ENCODE measurements around the gene ZRANB3.

Gene ZRANB3

GRCh38 chr2:135103843-135104242 lies 427.2 kb downstream of the ZRANB3 start:
- TF ChIP-seq, protein P1, sequence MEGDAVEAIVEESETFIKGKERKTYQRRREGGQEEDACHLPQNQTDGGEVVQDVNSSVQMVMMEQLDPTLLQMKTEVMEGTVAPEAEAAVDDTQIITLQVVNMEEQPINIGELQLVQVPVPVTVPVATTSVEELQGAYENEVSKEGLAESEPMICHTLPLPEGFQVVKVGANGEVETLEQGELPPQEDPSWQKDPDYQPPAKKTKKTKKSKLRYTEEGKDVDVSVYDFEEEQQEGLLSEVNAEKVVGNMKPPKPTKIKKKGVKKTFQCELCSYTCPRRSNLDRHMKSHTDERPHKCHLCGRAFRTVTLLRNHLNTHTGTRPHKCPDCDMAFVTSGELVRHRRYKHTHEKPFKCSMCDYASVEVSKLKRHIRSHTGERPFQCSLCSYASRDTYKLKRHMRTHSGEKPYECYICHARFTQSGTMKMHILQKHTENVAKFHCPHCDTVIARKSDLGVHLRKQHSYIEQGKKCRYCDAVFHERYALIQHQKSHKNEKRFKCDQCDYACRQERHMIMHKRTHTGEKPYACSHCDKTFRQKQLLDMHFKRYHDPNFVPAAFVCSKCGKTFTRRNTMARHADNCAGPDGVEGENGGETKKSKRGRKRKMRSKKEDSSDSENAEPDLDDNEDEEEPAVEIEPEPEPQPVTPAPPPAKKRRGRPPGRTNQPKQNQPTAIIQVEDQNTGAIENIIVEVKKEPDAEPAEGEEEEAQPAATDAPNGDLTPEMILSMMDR (IDR thresholded peaks at IDR 0.05; ENCODE audit: borderline replicate concordance, control extremely low read depth, extremely low read depth, insufficient read depth, missing control alignments): no peak
- DNase-seq (ENCODE audit: low spot score): no peak
- in situ Hi-C loops (cut with MboI; ENCODE audit: low sequenced_read_pairs, unreplicated experiment): no loop called here

DNA sequence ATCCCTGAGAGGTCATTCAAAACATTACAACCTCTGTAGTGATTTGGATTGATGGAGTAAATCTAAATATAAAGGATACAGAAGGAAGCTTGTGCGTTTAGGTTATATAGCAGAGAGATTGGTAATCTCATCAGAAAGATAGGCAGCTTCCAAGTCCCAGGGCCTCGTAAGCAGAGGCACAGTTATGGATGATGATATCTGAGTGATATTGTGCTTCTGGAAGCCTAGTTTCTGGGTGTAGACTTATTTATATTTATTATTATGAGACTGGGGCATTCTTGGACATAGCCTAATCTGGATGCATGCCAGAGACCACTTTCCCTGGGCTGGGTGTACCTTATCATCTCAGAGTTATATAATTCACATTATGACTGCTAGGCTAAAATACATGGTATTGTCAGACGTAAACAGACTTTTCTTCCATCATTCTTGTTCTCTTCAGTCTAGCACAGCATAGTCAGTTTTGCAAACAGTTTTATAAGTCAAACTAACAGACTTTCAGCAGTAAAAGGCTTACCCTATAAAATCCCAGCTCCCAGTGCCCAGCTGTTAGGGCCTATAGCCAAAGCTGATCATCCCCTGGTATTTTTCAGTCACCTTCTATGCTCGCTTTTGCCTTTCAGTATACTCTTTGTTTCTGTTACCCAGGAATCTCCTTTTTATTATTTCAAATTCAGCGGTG lies 431.1 kb downstream of the ZRANB3 start:
- TF ChIP-seq, protein P1 (IDR thresholded peaks at IDR 0.05; ENCODE audit: borderline replicate concordance, control extremely low read depth, extremely low read depth, insufficient read depth, missing control alignments): no peak
- in situ Hi-C loops (cut with MboI; ENCODE audit: low sequenced_read_pairs, unreplicated experiment): no loop called here
- DNase-seq (ENCODE audit: low spot score): no peak

DNA sequence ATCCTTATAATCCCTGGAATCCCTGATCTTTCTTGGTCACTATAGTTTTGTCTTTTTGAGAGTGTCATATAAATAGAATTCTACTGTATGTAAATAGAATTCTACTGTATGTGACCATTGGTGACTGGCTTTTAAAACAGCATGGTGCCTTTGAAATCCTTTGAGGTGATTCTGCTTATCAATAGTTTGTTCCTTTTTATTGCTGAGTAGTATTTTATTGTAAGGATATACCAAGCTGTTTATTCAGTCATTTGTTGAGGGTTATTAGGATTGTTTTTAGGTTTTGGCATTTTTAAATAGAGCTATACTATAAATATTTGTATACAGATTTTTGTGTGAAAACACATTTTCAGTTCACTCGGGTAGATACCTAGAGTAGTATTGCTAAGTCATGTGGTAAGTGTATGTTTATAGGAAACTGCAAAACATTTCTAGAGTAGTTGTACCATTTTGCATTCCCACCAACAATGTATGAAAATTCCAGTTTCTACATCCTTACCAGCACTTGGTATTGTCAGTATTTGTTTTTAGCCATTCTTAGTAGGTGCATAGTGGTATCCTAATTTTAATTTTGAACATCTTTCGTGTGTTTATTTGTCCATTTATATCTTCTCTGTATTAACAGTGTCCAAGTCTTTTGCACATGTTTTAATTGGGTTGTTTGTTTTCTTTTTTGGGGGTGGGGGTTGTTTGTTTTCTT lies 433.3 kb downstream of the ZRANB3 start:
- no peak for DNase-seq (ENCODE audit: low spot score)
- TF ChIP-seq, protein P1 (IDR thresholded peaks at IDR 0.05; ENCODE audit: borderline replicate concordance, control extremely low read depth, extremely low read depth, insufficient read depth, missing control alignments): no peak
- in situ Hi-C loops (cut with MboI; ENCODE audit: low sequenced_read_pairs, unreplicated experiment): no loop called here

GRCh38 chr2:135096665-135097446 lies 434.2 kb downstream of the ZRANB3 start:
- TF ChIP-seq, protein P1 (IDR thresholded peaks at IDR 0.05; ENCODE audit: borderline replicate concordance, control extremely low read depth, extremely low read depth, insufficient read depth, missing control alignments): no peak
- in situ Hi-C loops (cut with MboI; ENCODE audit: low sequenced_read_pairs, unreplicated experiment): no loop called here
- DNase-seq (ENCODE audit: low spot score): no peak

GRCh38 chr2:135095591-135095990 lies 435.4 kb downstream of the ZRANB3 start:
- in situ Hi-C loops (cut with MboI; ENCODE audit: low sequenced_read_pairs, unreplicated experiment): no loop called here
- TF ChIP-seq, protein P1 (IDR thresholded peaks at IDR 0.05; ENCODE audit: borderline replicate concordance, control extremely low read depth, extremely low read depth, insufficient read depth, missing control alignments): no peak
- DNase-seq (ENCODE audit: low spot score): no peak

DNA sequence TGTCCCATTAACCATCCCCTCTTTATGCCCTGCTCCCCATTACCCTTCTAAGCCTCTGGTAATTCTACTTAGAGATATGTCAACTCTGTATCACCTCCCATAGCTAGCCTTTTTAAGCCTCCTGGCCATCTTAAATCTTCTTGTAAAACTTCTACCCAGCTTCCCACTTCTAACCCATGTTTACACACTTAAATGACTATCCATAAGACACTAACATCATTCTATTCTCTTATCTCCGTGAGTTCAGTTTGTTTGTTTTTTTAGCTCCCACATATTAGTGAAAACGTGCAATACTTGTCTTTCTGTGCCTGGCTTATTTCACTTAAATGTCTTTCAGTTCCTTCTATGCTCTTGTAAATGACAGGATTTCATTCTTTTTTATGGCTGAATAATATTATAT lies 436.5 kb downstream of the ZRANB3 start:
- TF ChIP-seq, protein P1 (IDR thresholded peaks at IDR 0.05; ENCODE audit: borderline replicate concordance, control extremely low read depth, extremely low read depth, insufficient read depth, missing control alignments): no peak
- in situ Hi-C loops (cut with MboI; ENCODE audit: low sequenced_read_pairs, unreplicated experiment): no loop called here
- no peak for DNase-seq (ENCODE audit: low spot score)
